ENCODE data around the gene COL24A1. TPM values are rescaled to one million over a fixed set of nuclear protein-coding genes. Genes with fewer than 3 reads are reported as not detected.

The COL24A1 gene
- total and polyA plus RNA-seq, 2 donors from 2014 or later, result 0.47 to 0.54 TPM

- no peak for FAIRE-seq
- Histone ChIP-seq H3K9me3 (ENCODE audit: control insufficient read depth in 2 of 3, insufficient read depth in 1 of 3, low read length in 3 of 3) (peaks cover 0 to 11% (median 0%) of the 10 kb centered on the region in 3 donors), H3K27ac (ENCODE audit: low read depth in 2 of 2, low read length in 2 of 2) (no peak overlapping the region), H3K9ac (ENCODE audit: low read length in 3 of 3) (no peak overlapping the region), H3K4me1 (ENCODE audit: control insufficient read depth in 2 of 3, insufficient read depth in 2 of 3, low read depth in 1 of 3, low read length in 3 of 3) (no peaks in the 10 kb centered on the region), H3K4me3 (ENCODE audit: low read length in 3 of 3) (no peak overlapping the region), H3K36me3 (ENCODE audit: control insufficient read depth in 2 of 3, insufficient read depth in 3 of 3, low read length in 3 of 3) (no peaks in the 10 kb centered on the region), H3K27me3 (ENCODE audit: control insufficient read depth, insufficient read depth, low read length) (no peaks in the 10 kb centered on the region)
- DNase-seq, result no peak
- intact Hi-C loops (cut with DNase I), result no loop called here
- no peak for TF ChIP-seq CTCF (IDR thresholded peaks at IDR 0.05; ENCODE audit: borderline replicate concordance, extremely low read depth, insufficient read depth)
Measured at GRCh38 chr1:85806236-85806965, 350.2 kb downstream of the COL24A1 start.

GRCh38 chr1:85801520-85801919 lies 355.1 kb downstream of the COL24A1 start:
- no peak for FAIRE-seq
- no peaks in the 10 kb centered on the region for H3K36me3 ChIP-seq (ENCODE audit: control insufficient read depth in 2 of 3, insufficient read depth in 3 of 3, low read length in 3 of 3)
- TF ChIP-seq CTCF (IDR thresholded peaks at IDR 0.05; ENCODE audit: borderline replicate concordance, extremely low read depth, insufficient read depth), result no peak
- H3K4me3 ChIP-seq (ENCODE audit: low read length in 3 of 3), result no peak overlapping the region
- H3K4me1 ChIP-seq (ENCODE audit: control insufficient read depth in 2 of 3, insufficient read depth in 2 of 3, low read depth in 1 of 3, low read length in 3 of 3), result no peaks in the 10 kb centered on the region
- no peaks in the 10 kb centered on the region for H3K9me3 ChIP-seq (ENCODE audit: control insufficient read depth in 2 of 3, insufficient read depth in 1 of 3, low read length in 3 of 3)
- no peaks in the 10 kb centered on the region for H3K27me3 ChIP-seq (ENCODE audit: control insufficient read depth, insufficient read depth, low read length)
- DNase-seq, result no peak
- intact Hi-C loops (cut with DNase I), result no loop called here
- no peak overlapping the region for H3K9ac ChIP-seq (ENCODE audit: low read length in 3 of 3)
- no peak overlapping the region for H3K27ac ChIP-seq (ENCODE audit: low read depth in 2 of 2, low read length in 2 of 2)

GRCh38 chr1:85799737-85800136 lies 356.8 kb downstream of the COL24A1 start:
- Histone ChIP-seq H3K27me3 (ENCODE audit: control insufficient read depth, insufficient read depth, low read length) (no peaks in the 10 kb centered on the region), H3K36me3 (ENCODE audit: control insufficient read depth in 2 of 3, insufficient read depth in 3 of 3, low read length in 3 of 3) (no peaks in the 10 kb centered on the region), H3K9ac (ENCODE audit: low read length in 3 of 3) (no peak overlapping the region), H3K4me1 (ENCODE audit: control insufficient read depth in 2 of 3, insufficient read depth in 2 of 3, low read depth in 1 of 3, low read length in 3 of 3) (no peaks in the 10 kb centered on the region), H3K27ac (ENCODE audit: low read depth in 2 of 2, low read length in 2 of 2) (no peak overlapping the region), H3K9me3 (ENCODE audit: control insufficient read depth in 2 of 3, insufficient read depth in 1 of 3, low read length in 3 of 3) (no peaks in the 10 kb centered on the region), H3K4me3 (ENCODE audit: low read length in 3 of 3) (no peak overlapping the region)
- TF ChIP-seq CTCF (IDR thresholded peaks at IDR 0.05; ENCODE audit: borderline replicate concordance, extremely low read depth, insufficient read depth), result no peak
- no peak for FAIRE-seq
- DNase-seq, result no peak
- intact Hi-C loops (cut with DNase I), result no loop called here
